Liver (tissue), 9 donors: Measurements from ENCODE around the gene SLF1. TPM values are rescaled to one million over a fixed set of nuclear protein-coding genes. Genes with fewer than 3 reads are reported as not detected.

Experiments used
- DNase-seq: peaks from one replicate; pipeline ENCODE4 v3.0.0-alpha.2; 2017; ENCODE audit warnings: low spot score
- H3K27ac ChIP-seq, 2 donors: one replicate each; pipeline ENCODE4 v1.7.0; 2013; ENCODE audit warnings: inconsistent platforms in 2 of 2, low read length in 2 of 2, control low read depth in 1 of 2, low read depth in 1 of 2, mild to moderate bottlenecking in 1 of 2
- H3K27me3 ChIP-seq, 4 donors: one replicate each; pipeline versions ENCODE4 v1.6.1 to v1.7.0; 2013; ENCODE audit warnings: low read length in 3 of 4, inconsistent platforms in 1 of 4, mild to moderate bottlenecking in 1 of 4, moderate library complexity in 1 of 4; ENCODE audit not compliant: control insufficient read depth in 4 of 4, insufficient read depth in 4 of 4
- H3K36me3 ChIP-seq, 4 donors: one replicate each; pipeline versions ENCODE4 v1.6.1 to v1.7.0; 2013; ENCODE audit warnings: low read length in 3 of 4, mild to moderate bottlenecking in 3 of 4, low read depth in 1 of 4, moderate library complexity in 1 of 4; ENCODE audit not compliant: control insufficient read depth in 4 of 4, insufficient read depth in 3 of 4
- H3K4me1 ChIP-seq, 4 donors: one replicate each; pipeline versions ENCODE4 v1.6.1 to v1.7.0; 2013; ENCODE audit warnings: low read length in 3 of 4, mild to moderate bottlenecking in 3 of 4, moderate library complexity in 1 of 4; ENCODE audit not compliant: control insufficient read depth in 4 of 4, insufficient read depth in 4 of 4
- H3K4me3 ChIP-seq, 3 donors: one replicate each; pipeline versions ENCODE4 v1.6.1 to v1.7.0; 2013; ENCODE audit warnings: low read length in 3 of 3, control low read depth in 1 of 3, low read depth in 1 of 3, mild to moderate bottlenecking in 1 of 3
- H3K9ac ChIP-seq, 2 donors: one replicate each; pipeline ENCODE4 v1.7.0; 2013; ENCODE audit warnings: low read length in 2 of 2, mild to moderate bottlenecking in 2 of 2, moderate library complexity in 2 of 2, control low read depth in 1 of 2, low read depth in 1 of 2
- H3K9me3 ChIP-seq, 4 donors: one replicate each; pipeline versions ENCODE4 v1.6.1 to v1.7.0; 2013; ENCODE audit warnings: low read length in 3 of 4; ENCODE audit not compliant: control insufficient read depth in 4 of 4
- EGR1 ChIP-seq, 2 donors: IDR thresholded peaks; 2 replicates each; pipeline ENCODE4 v1.6.1; 2016 to 2018; ENCODE audit warnings: antibody characterized with exemption in 2 of 2, low read depth in 2 of 2
- FOXA1 ChIP-seq: IDR thresholded peaks from 2 replicates; pipeline ENCODE4 v1.6.1; 2016; ENCODE audit warnings: antibody characterized with exemption
- FOXA2 ChIP-seq: IDR thresholded peaks from 2 replicates; pipeline ENCODE4 v1.6.1; 2016; ENCODE audit warnings: antibody characterized with exemption
- GABPA ChIP-seq, 2 donors: IDR thresholded peaks in 1 of 2; conservative IDR thresholded peaks in 1 of 2; 2 replicates each; pipeline ENCODE4 v1.6.1; 2016; ENCODE audit warnings: antibody characterized with exemption in 2 of 2, mild to moderate bottlenecking in 1 of 2, moderate library complexity in 1 of 2
- HNF4A ChIP-seq, 2 donors: conservative IDR thresholded peaks; 2 replicates each; pipeline ENCODE4 v1.6.1; 2016; ENCODE audit warnings: antibody characterized with exemption in 2 of 2, mild to moderate bottlenecking in 2 of 2
- HNF4G ChIP-seq: IDR thresholded peaks from 2 replicates; pipeline ENCODE4 v1.6.1; 2016; ENCODE audit warnings: antibody characterized with exemption
- JUND ChIP-seq, 2 donors: IDR thresholded peaks; 2 replicates each; pipeline ENCODE4 v1.6.1; 2016; ENCODE audit warnings: antibody characterized with exemption in 2 of 2
- NR2F2 ChIP-seq: IDR thresholded peaks from 2 replicates; pipeline ENCODE4 v1.6.1; 2016; ENCODE audit warnings: antibody characterized with exemption
- RAD21 ChIP-seq, 2 donors: IDR thresholded peaks; 2 replicates each; pipeline ENCODE4 v1.6.1; 2016; ENCODE audit warnings: antibody characterized with exemption in 2 of 2, mild to moderate bottlenecking in 2 of 2
- RXRA ChIP-seq, 2 donors: IDR thresholded peaks; 2 replicates each; pipeline ENCODE4 v1.6.1; 2017 to 2018; ENCODE audit warnings: antibody characterized with exemption in 2 of 2, mild to moderate bottlenecking in 1 of 2
- SP1 ChIP-seq: IDR thresholded peaks from 2 replicates; pipeline ENCODE4 v1.6.1; 2018; ENCODE audit warnings: antibody characterized with exemption, mild to moderate bottlenecking
- TAF1 ChIP-seq: conservative IDR thresholded peaks from 2 replicates; pipeline ENCODE4 v1.6.1; 2016; ENCODE audit warnings: antibody characterized with exemption, mild to moderate bottlenecking
- YY1 ChIP-seq: IDR thresholded peaks from 2 replicates; pipeline ENCODE4 v1.6.1; 2016; ENCODE audit warnings: antibody characterized with exemption, mild to moderate bottlenecking
- WGBS: extraction: QIAGEN DNeasy Blood & Tissue Kit; methylation state at CpG from one replicate; pipeline ENCODE4 v1.1.7; 2013; 5-methylcytosine and 5-hydroxymethylcytosine counted together
- polyA plus RNA-seq, 2 donors: library from polyadenylated mRNA; stranded (reverse) in 1 of 2; unstranded in 1 of 2; fragments of 200-250 nt in 1 of 2; fragments of >200 nt in 1 of 2; fragmentation: Nextera tagmentation in 1 of 2; extraction: Ambion mirVana in 1 of 2; gene quantifications; one replicate each; pipeline versions ENCODE4 v1.2.1 to v1.2.3, GENCODE V29; 2013 to 2015
- total RNA-seq, 2 donors: library from RNA; depleted of rRNA; stranded (reverse); fragments of >200 nt; gene quantifications; one replicate each; pipeline ENCODE4 v1.2.3, GENCODE V29; 2014
- TF ChIP-seq, protein P1 (sequence below): IDR thresholded peaks from 2 replicates; pipeline ENCODE4 v1.6.1; 2016; ENCODE audit warnings: antibody characterized with exemption
- TF ChIP-seq, protein P2 (sequence below): IDR thresholded peaks from 2 replicates; pipeline ENCODE4 v1.6.1; 2016; ENCODE audit warnings: antibody characterized with exemption
- TF ChIP-seq, protein P3 (sequence below): fragments of 150-350 bp; IDR thresholded peaks from 2 replicates; pipeline ENCODE4 v1.5.1; 2017; ENCODE audit warnings: improper control_type of control experiment, low read depth, low read length; ENCODE audit not compliant: missing input control
- TF ChIP-seq, protein P4 (sequence below): IDR thresholded peaks from 2 replicates; pipeline ENCODE4 v1.6.1; 2016; ENCODE audit warnings: antibody characterized with exemption
- TF ChIP-seq, protein P5 (sequence below): IDR thresholded peaks from 2 replicates; pipeline ENCODE4 v1.6.1; 2016; ENCODE audit warnings: antibody characterized with exemption, mild to moderate bottlenecking
- donor health status: healthy.
- donor health status: healthy.
- donor health status: healthy.
- donor health status: healthy.
- donor health status: healthy.

SLF1 gene
- total and polyA plus RNA-seq, 4 donors: 0.63 to 6.3 (median 2.6) TPM

DNA sequence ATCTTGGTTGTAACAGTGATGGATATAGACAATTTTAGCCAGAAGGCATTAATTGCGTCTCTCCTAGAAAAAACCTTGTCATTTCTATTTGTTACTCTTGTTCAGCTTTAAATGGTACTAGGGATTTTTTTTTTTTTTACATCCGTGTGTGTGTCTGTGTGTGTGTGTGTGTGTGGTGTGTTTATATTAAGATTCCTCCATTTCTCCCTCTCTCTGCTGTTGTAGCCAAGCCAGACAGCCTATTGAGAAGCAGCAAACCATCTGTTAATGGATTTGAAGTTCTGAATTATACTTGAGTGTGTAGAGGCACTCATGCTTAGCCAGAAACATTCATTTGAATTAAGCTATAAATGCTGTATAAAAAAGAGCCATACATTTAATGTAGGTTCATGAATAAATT lies 72.3 kb downstream of the SLF1 start:
- Histone ChIP-seq H3K4me1 (no peaks in the 10 kb centered on the region), H3K4me3 (no peak overlapping the region), H3K36me3 (peaks cover 0 to 8% (median 7%) of the 10 kb centered on the region in 4 donors), H3K27ac (no peak overlapping the region), H3K9me3 (no peaks in the 10 kb centered on the region), H3K9ac (no peak overlapping the region), H3K27me3 (no peaks in the 10 kb centered on the region)
- no peak for DNase-seq
- TF ChIP-seq HNF4A (conservative IDR thresholded peaks at IDR 0.05) (no peak), JUND (IDR thresholded peaks at IDR 0.05) (no peak), TAF1 (no peak), FOXA1 (no peak), FOXA2 (no peak), YY1 (no peak), EGR1 (IDR thresholded peaks at IDR 0.05; ENCODE audit: low read depth in 2 of 2) (no peak), NR2F2 (no peak), RXRA (IDR thresholded peaks at IDR 0.05) (no peak), GABPA (IDR thresholded peaks at IDR 0.05 in 1 of 2, conservative IDR thresholded peaks at IDR 0.05 in 1 of 2) (no peak), RAD21 (IDR thresholded peaks at IDR 0.05) (no peak), HNF4G (no peak), SP1 (no peak)
- TF ChIP-seq, protein P1, sequence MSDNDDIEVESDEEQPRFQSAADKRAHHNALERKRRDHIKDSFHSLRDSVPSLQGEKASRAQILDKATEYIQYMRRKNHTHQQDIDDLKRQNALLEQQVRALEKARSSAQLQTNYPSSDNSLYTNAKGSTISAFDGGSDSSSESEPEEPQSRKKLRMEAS: no peak
- TF ChIP-seq, protein P2, sequence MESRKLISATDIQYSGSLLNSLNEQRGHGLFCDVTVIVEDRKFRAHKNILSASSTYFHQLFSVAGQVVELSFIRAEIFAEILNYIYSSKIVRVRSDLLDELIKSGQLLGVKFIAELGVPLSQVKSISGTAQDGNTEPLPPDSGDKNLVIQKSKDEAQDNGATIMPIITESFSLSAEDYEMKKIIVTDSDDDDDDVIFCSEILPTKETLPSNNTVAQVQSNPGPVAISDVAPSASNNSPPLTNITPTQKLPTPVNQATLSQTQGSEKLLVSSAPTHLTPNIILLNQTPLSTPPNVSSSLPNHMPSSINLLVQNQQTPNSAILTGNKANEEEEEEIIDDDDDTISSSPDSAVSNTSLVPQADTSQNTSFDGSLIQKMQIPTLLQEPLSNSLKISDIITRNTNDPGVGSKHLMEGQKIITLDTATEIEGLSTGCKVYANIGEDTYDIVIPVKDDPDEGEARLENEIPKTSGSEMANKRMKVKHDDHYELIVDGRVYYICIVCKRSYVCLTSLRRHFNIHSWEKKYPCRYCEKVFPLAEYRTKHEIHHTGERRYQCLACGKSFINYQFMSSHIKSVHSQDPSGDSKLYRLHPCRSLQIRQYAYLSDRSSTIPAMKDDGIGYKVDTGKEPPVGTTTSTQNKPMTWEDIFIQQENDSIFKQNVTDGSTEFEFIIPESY: no peak
- TF ChIP-seq, protein P3, sequence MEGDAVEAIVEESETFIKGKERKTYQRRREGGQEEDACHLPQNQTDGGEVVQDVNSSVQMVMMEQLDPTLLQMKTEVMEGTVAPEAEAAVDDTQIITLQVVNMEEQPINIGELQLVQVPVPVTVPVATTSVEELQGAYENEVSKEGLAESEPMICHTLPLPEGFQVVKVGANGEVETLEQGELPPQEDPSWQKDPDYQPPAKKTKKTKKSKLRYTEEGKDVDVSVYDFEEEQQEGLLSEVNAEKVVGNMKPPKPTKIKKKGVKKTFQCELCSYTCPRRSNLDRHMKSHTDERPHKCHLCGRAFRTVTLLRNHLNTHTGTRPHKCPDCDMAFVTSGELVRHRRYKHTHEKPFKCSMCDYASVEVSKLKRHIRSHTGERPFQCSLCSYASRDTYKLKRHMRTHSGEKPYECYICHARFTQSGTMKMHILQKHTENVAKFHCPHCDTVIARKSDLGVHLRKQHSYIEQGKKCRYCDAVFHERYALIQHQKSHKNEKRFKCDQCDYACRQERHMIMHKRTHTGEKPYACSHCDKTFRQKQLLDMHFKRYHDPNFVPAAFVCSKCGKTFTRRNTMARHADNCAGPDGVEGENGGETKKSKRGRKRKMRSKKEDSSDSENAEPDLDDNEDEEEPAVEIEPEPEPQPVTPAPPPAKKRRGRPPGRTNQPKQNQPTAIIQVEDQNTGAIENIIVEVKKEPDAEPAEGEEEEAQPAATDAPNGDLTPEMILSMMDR: no peak
- TF ChIP-seq, protein P4, sequence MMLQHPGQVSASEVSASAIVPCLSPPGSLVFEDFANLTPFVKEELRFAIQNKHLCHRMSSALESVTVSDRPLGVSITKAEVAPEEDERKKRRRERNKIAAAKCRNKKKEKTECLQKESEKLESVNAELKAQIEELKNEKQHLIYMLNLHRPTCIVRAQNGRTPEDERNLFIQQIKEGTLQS: no peak
- TF ChIP-seq, protein P5, sequence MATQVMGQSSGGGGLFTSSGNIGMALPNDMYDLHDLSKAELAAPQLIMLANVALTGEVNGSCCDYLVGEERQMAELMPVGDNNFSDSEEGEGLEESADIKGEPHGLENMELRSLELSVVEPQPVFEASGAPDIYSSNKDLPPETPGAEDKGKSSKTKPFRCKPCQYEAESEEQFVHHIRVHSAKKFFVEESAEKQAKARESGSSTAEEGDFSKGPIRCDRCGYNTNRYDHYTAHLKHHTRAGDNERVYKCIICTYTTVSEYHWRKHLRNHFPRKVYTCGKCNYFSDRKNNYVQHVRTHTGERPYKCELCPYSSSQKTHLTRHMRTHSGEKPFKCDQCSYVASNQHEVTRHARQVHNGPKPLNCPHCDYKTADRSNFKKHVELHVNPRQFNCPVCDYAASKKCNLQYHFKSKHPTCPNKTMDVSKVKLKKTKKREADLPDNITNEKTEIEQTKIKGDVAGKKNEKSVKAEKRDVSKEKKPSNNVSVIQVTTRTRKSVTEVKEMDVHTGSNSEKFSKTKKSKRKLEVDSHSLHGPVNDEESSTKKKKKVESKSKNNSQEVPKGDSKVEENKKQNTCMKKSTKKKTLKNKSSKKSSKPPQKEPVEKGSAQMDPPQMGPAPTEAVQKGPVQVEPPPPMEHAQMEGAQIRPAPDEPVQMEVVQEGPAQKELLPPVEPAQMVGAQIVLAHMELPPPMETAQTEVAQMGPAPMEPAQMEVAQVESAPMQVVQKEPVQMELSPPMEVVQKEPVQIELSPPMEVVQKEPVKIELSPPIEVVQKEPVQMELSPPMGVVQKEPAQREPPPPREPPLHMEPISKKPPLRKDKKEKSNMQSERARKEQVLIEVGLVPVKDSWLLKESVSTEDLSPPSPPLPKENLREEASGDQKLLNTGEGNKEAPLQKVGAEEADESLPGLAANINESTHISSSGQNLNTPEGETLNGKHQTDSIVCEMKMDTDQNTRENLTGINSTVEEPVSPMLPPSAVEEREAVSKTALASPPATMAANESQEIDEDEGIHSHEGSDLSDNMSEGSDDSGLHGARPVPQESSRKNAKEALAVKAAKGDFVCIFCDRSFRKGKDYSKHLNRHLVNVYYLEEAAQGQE: no peak
- 90% methylated on average over 2 of the region's 2 CpGs for WGBS
